Vein endothelial cell (primary cell): ENCODE data around the gene NAT8. TPM values are rescaled to one million over a fixed set of nuclear protein-coding genes. Genes with fewer than 3 reads are reported as not detected.

Experiments
- total RNA-seq: library from RNA; depleted of rRNA; stranded (reverse); fragments of >200 nt; gene quantifications from 2 replicates; pipeline ENCODE4 v1.2.3, GENCODE V29; 2012

NAT8 gene
- total RNA-seq: not detected in 2 replicates

GRCh38 chr2:73642338-73643018 lies at the start of gene NAT8:
Gene NAT8 (minus strand): TSS chr2:73642422. CDS start chr2:73641628, 794 bp downstream.

Other genes with a start within 250 kb of the NAT8 start
- 35.3 and 46.5 TPM in 2 replicates for gene TPRKB, start 94.9 kb upstream of the NAT8 start, total RNA-seq
- 31.4 and 38.4 TPM in 2 replicates for gene DUSP11, start 137.7 kb upstream of the NAT8 start, total RNA-seq
- not detected in 2 replicates for gene C2orf78, start 141.8 kb upstream of the NAT8 start, total RNA-seq
- 17.7 and 18.6 TPM in 2 replicates for gene STAMBP, start 186.5 kb upstream of the NAT8 start, total RNA-seq